ENCODE measurements around the gene MAGEA8.
"Not testable (repeated sequence)": the region's sequence is repeated elsewhere in the genome, so short reads cannot be mapped to it uniquely, and the experiment has no call there.

Gene MAGEA8, protein sequence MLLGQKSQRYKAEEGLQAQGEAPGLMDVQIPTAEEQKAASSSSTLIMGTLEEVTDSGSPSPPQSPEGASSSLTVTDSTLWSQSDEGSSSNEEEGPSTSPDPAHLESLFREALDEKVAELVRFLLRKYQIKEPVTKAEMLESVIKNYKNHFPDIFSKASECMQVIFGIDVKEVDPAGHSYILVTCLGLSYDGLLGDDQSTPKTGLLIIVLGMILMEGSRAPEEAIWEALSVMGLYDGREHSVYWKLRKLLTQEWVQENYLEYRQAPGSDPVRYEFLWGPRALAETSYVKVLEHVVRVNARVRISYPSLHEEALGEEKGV

DNA sequence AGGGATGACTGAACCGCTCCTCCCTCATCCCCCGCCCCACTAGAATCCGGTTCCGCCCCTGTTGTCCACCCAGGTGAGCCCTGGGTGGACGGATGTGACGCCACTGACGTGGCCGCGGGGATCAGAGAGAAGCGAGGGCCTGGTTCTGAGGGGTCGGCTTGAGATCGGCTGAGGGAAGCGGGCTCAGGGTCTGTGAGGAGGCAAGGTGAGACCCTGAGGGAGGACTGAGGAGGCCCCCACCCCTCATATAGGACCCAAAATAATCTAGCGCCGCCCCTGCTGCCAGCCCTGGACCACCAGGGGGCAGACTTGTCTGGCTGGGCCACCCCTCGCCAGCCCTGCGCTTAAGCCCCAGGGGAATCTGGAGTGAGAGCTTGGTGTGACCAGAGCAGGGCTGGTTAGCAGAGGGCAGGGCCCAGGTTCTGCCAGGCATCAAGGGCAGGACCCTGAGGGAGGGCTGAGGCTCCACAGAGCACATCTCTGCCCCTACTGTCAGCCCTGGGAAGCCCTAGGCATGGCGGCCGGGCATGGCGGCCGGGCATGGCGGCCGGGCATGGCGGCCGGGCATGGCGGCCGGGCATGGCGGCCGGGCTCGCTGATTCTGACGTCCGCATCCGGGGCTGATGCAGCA is at the start of gene MAGEA8:
TSS of gene MAGEA8 (plus strand) at position 103 of the 631 bp plus-strand sequence. CDS start 3,090 bp downstream, outside the sequence.
- H3K27ac ChIP-seq = no peak within 1 kb of the TSS
- TF ChIP-seq, protein P1, sequence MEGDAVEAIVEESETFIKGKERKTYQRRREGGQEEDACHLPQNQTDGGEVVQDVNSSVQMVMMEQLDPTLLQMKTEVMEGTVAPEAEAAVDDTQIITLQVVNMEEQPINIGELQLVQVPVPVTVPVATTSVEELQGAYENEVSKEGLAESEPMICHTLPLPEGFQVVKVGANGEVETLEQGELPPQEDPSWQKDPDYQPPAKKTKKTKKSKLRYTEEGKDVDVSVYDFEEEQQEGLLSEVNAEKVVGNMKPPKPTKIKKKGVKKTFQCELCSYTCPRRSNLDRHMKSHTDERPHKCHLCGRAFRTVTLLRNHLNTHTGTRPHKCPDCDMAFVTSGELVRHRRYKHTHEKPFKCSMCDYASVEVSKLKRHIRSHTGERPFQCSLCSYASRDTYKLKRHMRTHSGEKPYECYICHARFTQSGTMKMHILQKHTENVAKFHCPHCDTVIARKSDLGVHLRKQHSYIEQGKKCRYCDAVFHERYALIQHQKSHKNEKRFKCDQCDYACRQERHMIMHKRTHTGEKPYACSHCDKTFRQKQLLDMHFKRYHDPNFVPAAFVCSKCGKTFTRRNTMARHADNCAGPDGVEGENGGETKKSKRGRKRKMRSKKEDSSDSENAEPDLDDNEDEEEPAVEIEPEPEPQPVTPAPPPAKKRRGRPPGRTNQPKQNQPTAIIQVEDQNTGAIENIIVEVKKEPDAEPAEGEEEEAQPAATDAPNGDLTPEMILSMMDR (conservative IDR thresholded peaks at IDR 0.05) = peak; percentile 35; the same call in 1 of the 2 replicates
- TF ChIP-seq ZFX (IDR thresholded peaks at IDR 0.05) = no peak

DNA sequence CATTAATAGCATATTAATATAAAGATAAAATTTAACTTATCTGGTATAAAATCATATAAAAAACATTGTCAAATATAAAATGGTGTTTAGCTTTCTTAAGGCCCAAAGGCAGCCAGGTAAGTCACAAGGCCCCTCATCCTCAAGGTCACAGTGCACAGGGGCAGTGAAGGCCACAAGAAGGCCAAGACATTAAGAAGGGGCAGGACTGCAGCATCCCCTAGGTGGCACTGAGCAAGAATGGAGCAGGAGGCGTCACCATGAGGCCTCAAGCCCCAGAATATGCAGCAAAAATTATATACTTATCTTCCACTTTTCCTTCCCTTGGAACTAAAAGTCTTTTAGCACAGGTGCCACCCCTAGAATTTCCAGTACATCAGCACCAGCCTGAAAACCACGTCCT is 49.5 kb upstream of the MAGEA8 start:
- TF ChIP-seq, protein P1 (conservative IDR thresholded peaks at IDR 0.05) = no peak; the same call in 1 of the 2 replicates
- TF ChIP-seq ZFX (IDR thresholded peaks at IDR 0.05) = no peak
- H3K27ac ChIP-seq = no peak overlapping the region

DNA sequence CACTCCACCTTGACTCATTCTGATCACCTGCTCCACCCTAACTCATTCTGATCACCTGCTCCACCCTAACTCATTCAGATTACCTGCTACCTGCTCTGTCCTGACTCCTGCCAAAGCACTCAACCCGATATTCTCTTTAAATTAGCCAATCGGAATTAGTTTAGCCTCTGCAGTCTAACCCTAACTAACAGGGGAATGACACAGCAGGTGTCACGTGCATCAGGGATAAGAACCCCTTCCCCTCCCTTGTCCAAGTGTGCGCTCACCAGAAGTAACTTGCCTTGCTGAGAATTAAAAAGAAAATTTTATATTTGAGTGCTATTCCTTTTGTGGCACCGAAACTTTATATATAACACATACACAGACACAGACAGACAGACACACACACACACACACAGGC is 44.3 kb upstream of the MAGEA8 start:
- H3K27ac ChIP-seq = not testable (repeated sequence)

DNA sequence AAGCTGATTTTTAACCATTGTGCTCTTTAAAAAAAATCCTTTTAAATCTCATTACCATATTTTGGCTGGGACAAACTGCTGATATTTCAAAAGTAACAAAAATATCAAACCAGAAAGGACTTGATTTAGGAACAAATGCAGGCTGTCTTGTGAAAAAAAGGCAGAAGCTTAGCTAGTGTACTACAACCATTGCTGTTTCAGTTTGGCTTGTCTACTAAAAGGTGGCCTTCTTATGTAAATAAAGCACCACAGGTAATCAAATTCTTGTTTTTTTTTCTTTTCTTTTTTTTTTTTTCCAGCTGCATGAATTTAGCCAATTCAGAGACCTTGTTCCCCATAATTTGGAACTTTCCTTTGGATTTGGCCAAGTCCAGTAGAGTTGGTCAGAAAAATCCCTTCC is 43.8 kb upstream of the MAGEA8 start:
- H3K27ac ChIP-seq = no peak overlapping the region
- no peak for TF ChIP-seq ZFX (IDR thresholded peaks at IDR 0.05)
- TF ChIP-seq, protein P1 (conservative IDR thresholded peaks at IDR 0.05) = no peak

DNA sequence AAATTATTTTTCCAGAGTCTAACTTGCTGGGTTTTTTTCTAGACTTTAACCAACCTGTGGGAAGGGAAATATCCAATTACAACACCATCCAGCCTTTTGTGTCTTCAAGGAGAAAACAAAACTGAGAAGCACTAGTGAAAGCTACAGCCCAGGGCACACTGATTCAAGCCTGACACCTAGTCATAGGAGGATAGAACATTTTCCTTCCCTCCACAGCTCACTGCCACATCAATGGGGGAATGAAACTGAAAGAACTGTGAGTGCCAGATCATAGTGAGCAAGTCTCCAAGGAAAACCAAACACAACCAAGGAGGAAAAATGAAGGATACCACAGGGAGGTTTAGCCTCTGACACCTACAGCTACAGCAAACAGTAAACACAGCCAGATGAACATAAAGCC is 43.3 kb upstream of the MAGEA8 start:
- no peak for TF ChIP-seq ZFX (IDR thresholded peaks at IDR 0.05)
- TF ChIP-seq, protein P1 (conservative IDR thresholded peaks at IDR 0.05) = no peak
- H3K27ac ChIP-seq = no peak overlapping the region

DNA sequence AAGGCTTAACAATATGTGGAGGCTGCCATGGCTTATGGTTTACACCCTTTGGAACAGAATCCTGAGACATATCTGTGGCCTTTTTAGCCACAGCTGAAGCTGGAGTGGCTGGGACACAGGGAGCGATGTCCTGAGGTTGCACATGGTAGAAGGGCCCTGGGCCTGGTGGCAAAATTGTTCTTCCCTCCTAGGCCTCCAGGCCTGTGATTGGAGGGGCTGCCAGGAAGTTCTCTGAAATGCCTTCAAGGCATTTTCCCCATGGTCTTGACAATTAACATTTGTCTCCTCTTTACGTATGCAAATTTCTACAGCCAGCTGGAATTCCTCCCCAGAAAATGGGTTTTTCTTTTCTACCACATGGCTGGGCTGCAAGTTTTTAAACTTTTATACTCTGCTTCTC is 39.1 kb upstream of the MAGEA8 start:
- no peak for TF ChIP-seq ZFX (IDR thresholded peaks at IDR 0.05)
- TF ChIP-seq, protein P1 (conservative IDR thresholded peaks at IDR 0.05) = no peak
- no peak overlapping the region for H3K27ac ChIP-seq

DNA sequence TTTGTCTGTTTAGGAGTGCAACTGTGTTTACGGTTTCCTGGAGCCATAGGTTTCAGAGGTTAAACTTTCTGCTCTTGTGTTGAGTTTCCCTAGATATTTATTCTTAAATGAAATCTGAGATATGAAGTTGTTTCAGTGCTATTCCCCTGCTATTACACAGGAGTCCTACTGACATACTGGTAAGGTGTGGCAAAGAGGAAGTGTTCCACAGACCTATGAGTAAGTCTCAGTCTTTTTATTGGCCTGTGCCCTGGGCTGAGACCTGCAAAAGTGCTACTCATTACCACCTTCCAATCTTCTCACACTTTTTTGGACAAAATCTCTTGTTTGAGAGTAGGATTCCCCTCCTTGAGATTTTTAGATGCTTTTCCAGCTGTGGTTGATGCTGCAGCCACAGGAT is 35.6 kb upstream of the MAGEA8 start:
- TF ChIP-seq, protein P1 (conservative IDR thresholded peaks at IDR 0.05) = no peak
- TF ChIP-seq ZFX (IDR thresholded peaks at IDR 0.05) = no peak
- H3K27ac ChIP-seq = no peak overlapping the region

Data from C4-2B (cell line).